ENCODE results near the gene ADCY7.

DNA sequence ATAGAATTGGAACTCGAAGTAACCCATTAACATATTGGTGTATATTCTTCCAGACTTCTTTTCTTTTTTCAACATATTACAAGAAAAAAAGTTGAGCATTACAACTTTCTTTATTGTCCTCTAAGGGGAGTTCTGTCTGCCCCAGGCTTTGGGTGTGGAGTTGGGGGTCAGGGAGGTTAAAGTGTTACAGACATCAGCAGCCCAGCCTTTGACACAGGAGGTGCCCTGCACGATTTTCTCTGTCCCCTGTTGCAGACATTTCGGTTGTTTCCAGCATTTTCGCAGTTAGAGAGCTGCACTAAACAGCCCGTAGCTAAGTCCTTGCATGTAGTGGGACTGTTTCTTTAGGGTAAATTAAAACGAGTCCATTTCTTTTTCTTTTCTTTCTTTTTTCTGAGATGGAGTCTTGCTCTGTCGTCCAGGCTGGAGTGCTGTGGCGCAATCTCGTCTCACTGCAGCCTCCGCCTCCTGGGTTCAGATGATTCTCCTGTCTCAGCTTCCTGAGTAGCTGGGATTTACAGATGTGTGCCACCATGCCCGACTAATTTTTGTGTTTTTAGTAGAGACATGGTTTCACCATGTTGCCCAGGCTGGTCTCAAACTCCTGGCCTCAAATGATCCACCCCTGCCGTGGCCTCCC lies 13.4 kb upstream of the ADCY7 start:
- TF ChIP-seq, protein P1, sequence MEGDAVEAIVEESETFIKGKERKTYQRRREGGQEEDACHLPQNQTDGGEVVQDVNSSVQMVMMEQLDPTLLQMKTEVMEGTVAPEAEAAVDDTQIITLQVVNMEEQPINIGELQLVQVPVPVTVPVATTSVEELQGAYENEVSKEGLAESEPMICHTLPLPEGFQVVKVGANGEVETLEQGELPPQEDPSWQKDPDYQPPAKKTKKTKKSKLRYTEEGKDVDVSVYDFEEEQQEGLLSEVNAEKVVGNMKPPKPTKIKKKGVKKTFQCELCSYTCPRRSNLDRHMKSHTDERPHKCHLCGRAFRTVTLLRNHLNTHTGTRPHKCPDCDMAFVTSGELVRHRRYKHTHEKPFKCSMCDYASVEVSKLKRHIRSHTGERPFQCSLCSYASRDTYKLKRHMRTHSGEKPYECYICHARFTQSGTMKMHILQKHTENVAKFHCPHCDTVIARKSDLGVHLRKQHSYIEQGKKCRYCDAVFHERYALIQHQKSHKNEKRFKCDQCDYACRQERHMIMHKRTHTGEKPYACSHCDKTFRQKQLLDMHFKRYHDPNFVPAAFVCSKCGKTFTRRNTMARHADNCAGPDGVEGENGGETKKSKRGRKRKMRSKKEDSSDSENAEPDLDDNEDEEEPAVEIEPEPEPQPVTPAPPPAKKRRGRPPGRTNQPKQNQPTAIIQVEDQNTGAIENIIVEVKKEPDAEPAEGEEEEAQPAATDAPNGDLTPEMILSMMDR (IDR thresholded peaks at IDR 0.05), result no peak
- TF ChIP-seq POLR2A (IDR thresholded peaks at IDR 0.05), result no peak
- no peak for TF ChIP-seq EP300 (IDR thresholded peaks at IDR 0.05; ENCODE audit: low read depth)
- TF ChIP-seq POLR2AphosphoS5 (IDR thresholded peaks at IDR 0.05), result no peak
